ENCODE results near the gene CDK5RAP3. TPM values are rescaled to one million over a fixed set of nuclear protein-coding genes. Genes with fewer than 3 reads are reported as not detected.
A peak's percentile ranks its signal among the peaks of the same experiment; 100 is the strongest.

The CDK5RAP3 gene
- total RNA-seq, 1 experiment from 2014 or later, result 149 TPM

DNA sequence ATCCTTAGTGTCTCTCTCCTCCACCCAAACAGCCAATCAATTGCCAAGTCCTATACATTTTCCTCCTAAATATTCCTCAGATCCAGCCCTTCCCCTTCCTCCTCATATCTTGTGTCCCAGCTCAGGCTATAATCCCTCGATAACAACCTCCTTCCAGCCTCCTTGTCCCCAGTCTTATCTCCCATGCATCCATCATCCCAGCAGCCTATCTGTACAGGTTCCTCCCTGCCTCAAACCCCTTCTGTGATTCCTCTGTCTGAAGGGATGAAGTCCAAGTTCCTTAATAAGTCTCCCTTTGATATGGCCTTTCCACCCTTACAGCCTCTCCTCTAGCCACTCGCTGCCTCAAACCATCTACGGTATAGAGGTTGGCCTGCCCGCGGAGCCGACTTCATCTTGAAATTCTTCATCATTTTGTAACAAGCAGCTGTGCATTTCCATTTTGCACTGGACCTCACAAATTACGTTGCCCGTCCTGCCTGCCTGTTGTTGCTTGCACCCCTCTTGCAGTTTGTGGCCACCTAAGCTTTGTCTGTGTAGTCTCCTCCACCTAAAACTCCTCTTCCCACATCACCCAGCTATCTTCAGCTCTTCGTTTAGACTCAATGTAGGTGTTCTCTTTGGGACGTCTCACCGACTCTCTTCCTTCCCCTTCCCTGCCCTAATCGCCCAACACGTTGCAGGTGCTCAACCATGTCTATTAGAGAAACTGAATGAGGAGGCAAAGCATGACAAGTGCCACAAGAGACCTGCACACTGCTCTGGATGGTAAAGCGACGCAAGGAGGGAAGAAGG is 786 bp upstream of the CDK5RAP3 start:
- H3K56ac ChIP-seq (ENCODE audit: insufficient read length, low read depth, low read length), result no peak overlapping the region
- H3K27ac ChIP-seq (ENCODE audit: insufficient read length, low read depth, low read length), result no peak overlapping the region
- no peaks in the 10 kb centered on the region for H3K79me1 ChIP-seq (ENCODE audit: insufficient read depth, low read depth, low read length, poor library complexity, severe bottlenecking)
- H3K27me3 Mint-ChIP-seq (ENCODE audit: low read depth), result peaks cover 11% of the 10 kb centered on the region; the same call in 1 of the 2 replicates
- no peak overlapping the region for H3K18ac ChIP-seq (ENCODE audit: insufficient read length, low read depth, low read length)
- H3K14ac ChIP-seq (ENCODE audit: insufficient read depth, low read length), result no peak overlapping the region
- H3K27me3 ChIP-seq (ENCODE audit: insufficient read depth, low read length), result no peaks in the 10 kb centered on the region
- no CpG with 5 or more reads among the region's 15 CpGs for WGBS (ENCODE audit: extremely low coverage, insufficient read length, low lambda C conversion rate)
- no peak overlapping the region for H2BK20ac ChIP-seq (ENCODE audit: low read depth, low read length, poor library complexity, severe bottlenecking)
- peak overlapping the region; percentile 31 to 40; a peak in 4 of 5 replicates for H3K4me3 Mint-ChIP-seq
- H3K9me3 Mint-ChIP-seq, result no peaks in the 10 kb centered on the region
- H2BK5ac ChIP-seq (ENCODE audit: insufficient read length, low read length), result no peak overlapping the region
- no peaks in the 10 kb centered on the region for H3K4me1 ChIP-seq (ENCODE audit: insufficient read depth, low read length)
- DNase-seq, result no peak
- peak overlapping the region; percentile 65 for H3K4me2 ChIP-seq (ENCODE audit: insufficient read depth, insufficient read length, low read length)
- no peak overlapping the region for H2BK12ac ChIP-seq (ENCODE audit: insufficient read length, low read depth, low read length)
- H3T11ph ChIP-seq (ENCODE audit: low read length), result no peak overlapping the region
- peaks cover 8 to 22% (median 20%) of the 10 kb centered on the region in 3 experiments; a peak in 6 of 7 replicates for H3K36me3 Mint-ChIP-seq (ENCODE audit: insufficient read depth in 1 of 3, low read depth in 3 of 3)
- H3K27ac Mint-ChIP-seq, result no peak overlapping the region
- no peaks in the 10 kb centered on the region for H3K9me3 ChIP-seq (ENCODE audit: control insufficient read depth, low read depth, low read length)
- H4K20me1 ChIP-seq (ENCODE audit: control insufficient read depth, insufficient read depth, insufficient read length), result no peaks in the 10 kb centered on the region
- H2AK5ac ChIP-seq (ENCODE audit: insufficient read length, low read length), result no peak overlapping the region
- TF ChIP-seq, protein P1, sequence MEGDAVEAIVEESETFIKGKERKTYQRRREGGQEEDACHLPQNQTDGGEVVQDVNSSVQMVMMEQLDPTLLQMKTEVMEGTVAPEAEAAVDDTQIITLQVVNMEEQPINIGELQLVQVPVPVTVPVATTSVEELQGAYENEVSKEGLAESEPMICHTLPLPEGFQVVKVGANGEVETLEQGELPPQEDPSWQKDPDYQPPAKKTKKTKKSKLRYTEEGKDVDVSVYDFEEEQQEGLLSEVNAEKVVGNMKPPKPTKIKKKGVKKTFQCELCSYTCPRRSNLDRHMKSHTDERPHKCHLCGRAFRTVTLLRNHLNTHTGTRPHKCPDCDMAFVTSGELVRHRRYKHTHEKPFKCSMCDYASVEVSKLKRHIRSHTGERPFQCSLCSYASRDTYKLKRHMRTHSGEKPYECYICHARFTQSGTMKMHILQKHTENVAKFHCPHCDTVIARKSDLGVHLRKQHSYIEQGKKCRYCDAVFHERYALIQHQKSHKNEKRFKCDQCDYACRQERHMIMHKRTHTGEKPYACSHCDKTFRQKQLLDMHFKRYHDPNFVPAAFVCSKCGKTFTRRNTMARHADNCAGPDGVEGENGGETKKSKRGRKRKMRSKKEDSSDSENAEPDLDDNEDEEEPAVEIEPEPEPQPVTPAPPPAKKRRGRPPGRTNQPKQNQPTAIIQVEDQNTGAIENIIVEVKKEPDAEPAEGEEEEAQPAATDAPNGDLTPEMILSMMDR (conservative IDR thresholded peaks at IDR 0.05), result no peak
- H3K23ac ChIP-seq (ENCODE audit: insufficient read length, low read depth, low read length), result no peak overlapping the region
- no peak overlapping the region for H3K9ac ChIP-seq (ENCODE audit: extremely low read depth, insufficient read length, low read length)
- H3K79me2 ChIP-seq (ENCODE audit: insufficient read depth, low read length), result no peaks in the 10 kb centered on the region
- H2BK120ac ChIP-seq (ENCODE audit: low read depth, low read length, poor library complexity, severe bottlenecking), result no peak overlapping the region
- no peak overlapping the region for H4K5ac ChIP-seq (ENCODE audit: insufficient read length, low read depth, low read length)
- no peak overlapping the region for H4K8ac ChIP-seq (replicated peaks; ENCODE audit: insufficient read length, low read depth, low read length)
- H3K4me1 Mint-ChIP-seq, result peaks cover 9 to 13% of the 10 kb centered on the region in 2 experiments
- no peak overlapping the region for H3K4ac ChIP-seq (ENCODE audit: low read depth, low read length)
- no peak overlapping the region for H4K91ac ChIP-seq (ENCODE audit: insufficient read length, low read depth, low read length)
- peaks cover 2% of the 10 kb centered on the region for H3K23me2 ChIP-seq (ENCODE audit: insufficient read length, low read depth, low read length, poor library complexity, severe bottlenecking)
- no peak overlapping the region for H2BK15ac ChIP-seq (ENCODE audit: low read depth, low read length)
- peak overlapping the region; percentile 91 for H2AFZ ChIP-seq (ENCODE audit: low read length)
